IPS-18c (cell line): ENCODE data around the gene CHD5.
"Not testable (repeated sequence)": the region's sequence is repeated elsewhere in the genome, so short reads cannot be mapped to it uniquely, and the experiment has no call there.

Source experiments
- H3K4me3 ChIP-seq: 2 replicates; pipeline ENCODE4 v1.7.0; 2013; ENCODE audit warnings: low read depth, mild to moderate bottlenecking, low read length, moderate library complexity; ENCODE audit not compliant: insufficient read depth
- H3K9me3 ChIP-seq: one replicate; pipeline ENCODE4 v1.6.1; 2013; ENCODE audit warnings: mild to moderate bottlenecking, low read length, moderate library complexity; ENCODE audit not compliant: control insufficient read depth, insufficient read depth

CHD5 gene

GRCh38 chr1:6077506-6077905, 102.6 kb downstream of the CHD5 start:
- Histone ChIP-seq H3K9me3 (peaks cover 2% of the 10 kb centered on the region), H3K4me3 (no peak overlapping the region)

- H3K4me3 ChIP-seq = not testable (repeated sequence)
Measured at GRCh38 chr1:6077061-6077460, 103.1 kb downstream of the CHD5 start.

GRCh38 chr1:6075748-6076147, 104.4 kb downstream of the CHD5 start:
- Histone ChIP-seq H3K4me3 (no peak overlapping the region), H3K9me3 (peaks cover 2% of the 10 kb centered on the region)

More at GRCh38 chr1:6077061-6077460, 103.1 kb downstream of the CHD5 start:
- not testable (repeated sequence) for H3K9me3 ChIP-seq

- Histone ChIP-seq H3K4me3 (no peak overlapping the region), H3K9me3 (peaks cover 2% of the 10 kb centered on the region)
Measured at GRCh38 chr1:6074192-6074901, 105.8 kb downstream of the CHD5 start.

- Histone ChIP-seq H3K9me3 (peaks cover 2% of the 10 kb centered on the region), H3K4me3 (no peak overlapping the region)
Measured at GRCh38 chr1:6073480-6074053, 106.6 kb downstream of the CHD5 start.

GRCh38 chr1:6072774-6073479, 107.2 kb downstream of the CHD5 start:
- Histone ChIP-seq H3K4me3 (no peak overlapping the region), H3K9me3 (peaks cover 1% of the 10 kb centered on the region)

GRCh38 chr1:6071219-6071618, 108.9 kb downstream of the CHD5 start:
- Histone ChIP-seq H3K4me3 (no peak overlapping the region), H3K9me3 (no peaks in the 10 kb centered on the region)

- H3K4me3 ChIP-seq = no peak overlapping the region
- no peaks in the 10 kb centered on the region for H3K9me3 ChIP-seq
Measured at GRCh38 chr1:6070450-6070974, 109.6 kb downstream of the CHD5 start.

GRCh38 chr1:6069573-6069972, 110.5 kb downstream of the CHD5 start:
- no peaks in the 10 kb centered on the region for H3K9me3 ChIP-seq
- H3K4me3 ChIP-seq = no peak overlapping the region

GRCh38 chr1:6068932-6069331, 111.2 kb downstream of the CHD5 start:
- Histone ChIP-seq H3K9me3 (no peaks in the 10 kb centered on the region), H3K4me3 (no peak overlapping the region)

GRCh38 chr1:6068073-6068472, 112.0 kb downstream of the CHD5 start:
- Histone ChIP-seq H3K9me3 (no peaks in the 10 kb centered on the region), H3K4me3 (no peak overlapping the region)

- H3K4me3 ChIP-seq = no peak overlapping the region
- no peaks in the 10 kb centered on the region for H3K9me3 ChIP-seq
Measured at GRCh38 chr1:6066680-6067079, 113.4 kb downstream of the CHD5 start.

- Histone ChIP-seq H3K4me3 (no peak overlapping the region), H3K9me3 (no peaks in the 10 kb centered on the region)
Measured at GRCh38 chr1:6065093-6065858, 114.8 kb downstream of the CHD5 start.

- H3K9me3 ChIP-seq, H3K4me3 ChIP-seq: not testable (repeated sequence)
Measured at GRCh38 chr1:6063532-6064053, 116.5 kb downstream of the CHD5 start.

- H3K4me3 ChIP-seq = no peak overlapping the region
- H3K9me3 ChIP-seq = no peaks in the 10 kb centered on the region
Measured at GRCh38 chr1:6062670-6063069, 117.5 kb downstream of the CHD5 start.

- Histone ChIP-seq H3K9me3 (no peaks in the 10 kb centered on the region), H3K4me3 (no peak overlapping the region)
Measured at GRCh38 chr1:6059866-6060265, 120.3 kb downstream of the CHD5 start.

- Histone ChIP-seq H3K4me3 (no peak overlapping the region), H3K9me3 (no peaks in the 10 kb centered on the region)
Measured at GRCh38 chr1:6057170-6057845, 122.8 kb downstream of the CHD5 start.
